COR-L47 (cell line): ENCODE data around the gene DIP2C.
"Not testable (repeated sequence)": the region's sequence is repeated elsewhere in the genome, so short reads cannot be mapped to it uniquely, and the experiment has no call there.

Experiments
- DNase-seq: peaks from one replicate; lab custom pipeline; 2025; lab: John Stamatoyannopoulos, UW

The DIP2C gene

DNA sequence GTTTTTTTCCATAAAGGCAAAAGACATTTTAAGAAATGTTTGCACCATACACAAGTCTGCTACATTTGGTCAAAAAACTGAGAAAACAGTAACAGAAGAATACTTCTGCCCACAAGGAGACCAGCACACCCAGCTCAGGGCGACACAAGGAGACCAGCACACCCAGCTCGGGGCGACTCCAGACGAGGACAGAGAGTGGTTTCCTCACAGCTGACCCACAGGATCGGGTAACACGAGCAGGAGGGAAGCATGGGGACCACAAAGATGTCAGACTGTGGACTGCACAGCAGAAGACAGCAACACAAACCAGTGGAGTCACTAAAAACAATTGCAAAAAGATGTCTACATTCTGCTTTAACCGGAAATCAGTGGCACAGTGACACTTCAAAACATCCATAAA lies 237.6 kb downstream of the DIP2C start:
- no peak for DNase-seq

DNA sequence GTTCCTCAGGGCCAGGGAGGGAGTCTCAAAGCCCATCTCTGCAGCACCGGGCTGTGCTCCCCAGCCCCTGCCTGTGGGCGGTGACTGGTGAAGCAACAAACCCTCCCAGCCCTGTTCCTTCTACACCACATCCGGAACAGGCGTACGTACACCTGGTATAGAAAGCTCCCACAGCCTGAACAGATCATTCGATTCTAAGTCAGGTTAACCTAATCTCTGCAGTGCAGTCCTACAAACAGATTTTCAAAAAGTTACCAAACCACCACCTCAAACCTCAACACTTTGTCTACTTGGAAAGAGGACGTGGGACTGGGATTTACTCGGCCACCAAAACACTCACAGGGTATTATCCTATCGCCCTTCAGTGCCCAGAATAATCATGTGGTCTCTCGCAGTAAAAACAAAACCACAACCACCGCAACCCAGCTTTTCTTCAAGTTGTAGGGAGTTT lies 238.4 kb downstream of the DIP2C start:
- no peak for DNase-seq

DNA sequence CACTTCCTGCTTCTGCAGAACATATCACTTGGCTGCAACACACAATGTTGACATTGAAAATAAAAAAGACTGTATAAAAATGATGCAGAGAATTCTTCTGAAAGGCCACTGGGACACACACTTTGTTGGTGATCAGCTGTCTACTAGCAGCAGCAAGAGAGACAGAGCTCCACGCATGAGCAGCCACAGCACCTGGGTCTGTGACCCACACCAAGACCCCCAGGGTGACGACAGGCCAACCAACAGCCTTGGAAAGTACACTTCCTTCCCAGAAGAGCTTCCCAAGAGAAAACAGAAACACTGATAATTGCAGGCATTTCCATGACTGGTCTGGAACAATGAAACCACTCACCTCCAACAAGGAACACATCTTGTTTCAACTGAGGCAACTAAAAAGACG lies 239.0 kb downstream of the DIP2C start:
- no peak for DNase-seq

DNA sequence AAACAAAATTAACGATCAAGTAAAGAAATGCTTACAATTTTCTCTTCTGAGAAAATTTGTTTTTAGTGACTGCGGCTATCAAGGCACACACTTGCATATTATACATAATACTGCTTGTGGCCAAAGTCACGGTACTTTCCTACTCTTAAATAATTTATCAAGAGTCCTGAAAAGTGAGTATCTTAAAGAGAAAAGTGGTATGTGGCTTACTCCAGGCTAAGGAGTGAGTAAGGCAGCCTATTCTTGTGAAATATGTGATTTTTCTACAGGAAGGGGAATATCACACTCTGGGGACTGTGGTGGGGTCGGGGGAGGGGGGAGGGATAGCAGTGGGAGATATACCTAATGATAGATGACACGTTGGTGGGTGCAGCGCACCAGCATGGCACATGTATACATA lies 240.1 kb downstream of the DIP2C start:
- not testable (repeated sequence) for DNase-seq

DNA sequence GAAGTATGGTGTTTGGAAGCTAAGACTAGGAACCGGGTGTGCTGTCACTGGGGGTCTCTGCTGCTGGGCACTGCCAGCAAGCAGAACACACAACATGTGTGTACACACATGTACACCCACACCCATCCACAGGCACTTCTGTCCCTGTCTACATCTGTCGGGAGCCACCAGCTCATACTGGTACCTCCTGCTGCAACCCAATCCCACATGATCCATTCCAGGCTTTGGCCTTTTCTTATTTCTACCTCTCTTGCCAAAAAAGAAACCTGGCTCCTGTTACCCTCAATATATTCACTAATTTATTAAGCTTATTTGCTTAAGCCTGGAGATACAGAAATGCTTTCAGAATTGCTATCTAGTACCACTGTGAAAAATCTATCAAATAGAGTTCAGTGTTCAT lies 246.0 kb downstream of the DIP2C start:
- no peak for DNase-seq

DNA sequence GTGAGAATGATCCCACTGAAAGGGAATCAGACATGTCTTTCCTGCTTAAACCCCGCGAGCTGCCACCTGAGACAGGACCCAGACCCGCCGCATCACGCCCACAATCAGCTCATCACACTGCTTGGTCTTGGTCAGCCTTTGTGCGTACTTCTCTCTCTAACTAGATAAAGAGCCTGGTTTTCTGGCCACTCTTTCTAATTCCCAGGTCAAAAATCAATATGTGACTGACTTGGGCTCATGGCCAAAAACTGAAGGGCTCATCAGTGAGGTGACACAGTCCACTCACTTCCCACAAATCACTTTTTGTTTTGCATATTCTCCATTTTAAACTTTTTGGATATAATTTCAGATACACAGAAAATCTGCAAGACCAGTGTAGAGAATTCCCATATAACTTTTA lies 247.3 kb downstream of the DIP2C start:
- DNase-seq = no peak

DNA sequence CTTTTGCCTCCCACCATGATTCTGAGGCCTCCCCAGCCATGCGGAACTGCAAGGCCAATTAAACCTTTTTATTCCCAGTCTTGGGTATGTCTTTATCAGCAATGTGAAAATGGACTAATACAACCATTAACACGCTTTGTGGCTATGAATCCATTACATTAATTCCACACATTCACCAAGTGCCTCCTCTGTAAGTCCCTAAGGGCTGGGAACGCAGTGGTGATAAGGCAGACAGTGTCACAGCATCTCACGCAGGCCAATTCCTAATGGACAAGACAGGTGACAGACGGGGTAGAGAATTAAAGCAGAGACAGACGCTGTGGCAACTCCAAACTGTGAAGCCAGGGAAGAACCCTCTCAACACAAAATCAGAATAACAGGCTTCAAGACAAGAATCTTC lies 247.8 kb downstream of the DIP2C start:
- no peak for DNase-seq

DNA sequence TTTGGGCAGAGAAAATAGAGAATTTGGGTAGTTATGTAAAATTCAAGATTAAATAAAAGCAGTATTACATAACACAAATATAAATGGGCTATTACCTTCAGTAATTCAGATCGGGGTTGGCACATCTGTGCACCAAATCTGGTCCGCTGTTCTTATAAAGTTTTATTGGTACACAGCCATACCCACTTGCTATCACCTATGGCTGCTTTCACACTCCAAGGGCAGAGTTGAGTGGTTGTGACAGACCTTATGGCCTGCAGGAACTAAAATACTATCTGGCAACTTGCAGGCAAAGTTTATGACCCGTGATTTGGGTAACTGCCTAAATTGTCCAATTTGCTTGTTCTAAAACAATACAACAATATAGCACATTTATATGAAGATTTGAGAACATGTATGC lies 249.3 kb downstream of the DIP2C start:
- no peak for DNase-seq

DNA sequence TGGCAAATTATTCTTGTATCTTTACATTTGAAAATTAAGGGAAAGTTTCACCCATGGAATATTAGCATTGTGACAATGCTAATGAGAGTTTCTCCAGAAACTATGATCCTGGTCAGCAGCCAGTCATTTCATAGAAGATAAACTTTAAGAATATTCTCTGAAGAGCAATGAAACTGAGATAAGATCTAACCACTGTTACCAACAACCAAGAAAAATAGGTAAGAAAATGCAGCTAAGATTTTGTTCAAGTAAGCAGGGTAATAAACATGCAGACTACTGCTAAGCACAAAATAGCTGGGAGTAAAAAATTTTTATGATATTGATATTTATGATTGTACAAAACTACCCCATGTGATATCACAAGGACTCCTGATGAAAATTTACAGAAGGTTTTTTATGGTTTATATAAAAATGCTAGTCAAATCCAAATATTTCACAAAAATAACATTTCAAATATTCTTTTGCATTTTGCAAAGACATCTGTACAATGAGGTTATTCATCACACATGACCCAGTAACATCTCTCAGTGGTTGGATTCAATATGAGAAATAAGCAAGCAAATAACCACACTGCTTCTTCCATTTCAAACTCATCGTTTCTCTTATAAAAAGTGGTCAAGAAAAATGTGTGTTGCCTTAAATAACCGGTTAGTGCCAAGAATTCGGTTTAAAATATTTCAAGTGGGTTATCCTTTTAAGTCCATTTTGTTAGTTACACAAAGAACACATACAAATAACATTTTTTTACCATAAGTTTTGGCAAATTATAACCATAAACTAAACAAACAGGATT lies 251.6 kb downstream of the DIP2C start:
- DNase-seq = no peak

DNA sequence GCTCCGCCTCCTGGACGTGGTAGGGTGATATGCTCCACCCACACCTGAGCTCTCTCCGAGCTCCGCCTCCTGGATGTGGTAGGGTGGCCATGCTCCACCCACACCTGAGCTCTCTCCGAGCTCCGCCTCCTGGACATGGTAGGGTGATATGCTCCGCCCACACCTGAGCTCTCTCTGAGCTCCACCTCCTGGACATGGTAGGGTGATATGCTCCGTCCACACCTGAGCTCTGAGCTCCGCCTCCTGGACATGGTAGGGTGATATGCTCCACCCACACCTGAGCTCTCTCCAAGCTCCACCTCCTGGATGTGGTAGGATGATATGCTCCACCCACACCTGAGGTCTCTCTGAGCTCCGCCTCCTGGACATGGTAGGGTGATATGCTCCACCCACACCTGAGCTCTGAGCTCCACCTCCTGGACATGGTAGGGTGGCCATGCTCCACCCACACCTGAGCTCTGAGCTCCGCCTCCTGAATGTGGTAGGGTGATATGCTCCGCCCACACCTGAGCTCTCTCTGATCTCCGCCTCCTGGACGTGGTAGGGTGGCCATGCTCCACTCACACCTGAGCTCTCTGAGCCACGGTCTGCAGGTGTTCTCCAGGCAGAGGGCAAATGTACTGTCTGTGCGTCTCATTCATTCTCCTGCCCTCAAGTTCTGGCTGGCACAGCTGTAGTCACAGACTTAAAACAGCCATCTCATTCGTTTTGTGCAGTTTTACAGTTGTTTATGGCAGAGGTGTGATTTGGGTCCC lies 252.4 kb downstream of the DIP2C start:
- DNase-seq = no peak

DNA sequence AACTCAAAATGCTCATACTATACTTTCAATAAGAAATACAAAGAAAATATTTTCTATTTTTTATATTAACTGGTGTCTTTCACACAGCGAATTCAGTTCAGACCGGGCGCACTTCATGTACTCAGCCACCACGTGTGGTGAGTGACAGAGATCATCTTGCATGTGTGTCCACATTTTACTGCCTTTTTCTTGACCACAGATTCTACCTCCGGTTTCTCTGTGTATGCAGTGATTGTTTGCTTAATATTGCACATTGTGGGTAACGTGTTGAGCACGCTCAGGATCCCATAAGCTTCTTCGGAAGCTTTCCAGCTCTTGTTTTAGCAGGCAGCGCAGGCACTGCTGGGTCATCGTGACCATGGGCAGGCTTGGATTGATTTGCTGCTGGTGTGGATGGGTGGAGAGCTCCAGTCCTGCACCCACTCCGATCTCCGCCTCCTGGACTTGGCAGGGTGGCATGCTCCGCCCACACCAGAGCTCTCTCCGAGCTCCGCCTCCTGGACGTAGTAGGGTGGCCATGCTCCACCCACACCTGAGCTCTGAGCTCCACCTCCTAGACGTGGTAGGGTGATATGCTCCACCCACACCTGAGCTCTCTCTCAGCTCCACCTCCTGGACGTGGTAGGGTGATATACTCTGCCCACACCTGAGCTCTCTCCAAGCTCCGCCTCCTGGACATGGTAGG lies 253.3 kb downstream of the DIP2C start:
- DNase-seq = no peak

DNA sequence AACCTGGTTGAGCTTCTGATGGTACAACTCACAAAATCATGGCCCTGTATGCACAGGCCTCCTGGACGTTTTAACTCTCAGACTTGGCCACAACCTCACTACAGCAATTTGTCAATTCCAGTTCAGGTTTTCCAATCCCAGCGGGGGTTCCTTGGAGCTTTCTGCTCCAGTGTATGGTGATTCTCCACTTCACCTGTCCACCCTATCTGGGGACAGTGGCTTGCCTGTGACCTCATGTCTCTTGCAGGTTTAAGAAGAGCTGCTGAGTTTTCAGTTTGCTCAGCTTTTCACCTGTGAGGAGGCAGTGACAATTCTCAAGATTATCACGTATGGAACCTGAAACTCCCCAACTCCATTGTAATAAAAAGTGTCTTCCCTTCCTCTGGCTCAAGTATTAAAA lies 254.1 kb downstream of the DIP2C start:
- no peak for DNase-seq

DNA sequence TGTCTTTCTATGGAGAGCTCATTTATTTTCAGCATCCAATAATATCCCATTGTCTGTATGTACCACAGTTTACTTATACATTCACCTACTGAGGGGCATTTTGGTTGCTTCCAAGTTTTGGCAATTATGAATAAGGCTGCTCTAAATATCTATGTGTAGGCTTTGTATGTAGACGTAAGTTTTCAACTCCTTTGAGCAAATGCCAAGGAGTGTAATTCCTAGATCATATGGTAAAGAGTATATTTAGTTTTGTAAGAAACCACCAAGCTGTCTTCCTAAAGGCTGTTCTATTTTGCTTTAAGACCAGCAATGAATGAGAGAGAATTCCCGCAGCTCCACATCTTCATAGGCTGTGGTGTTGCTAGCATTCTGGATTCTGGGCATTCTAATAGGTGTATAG lies 259.8 kb downstream of the DIP2C start:
- DNase-seq = no peak

DNA sequence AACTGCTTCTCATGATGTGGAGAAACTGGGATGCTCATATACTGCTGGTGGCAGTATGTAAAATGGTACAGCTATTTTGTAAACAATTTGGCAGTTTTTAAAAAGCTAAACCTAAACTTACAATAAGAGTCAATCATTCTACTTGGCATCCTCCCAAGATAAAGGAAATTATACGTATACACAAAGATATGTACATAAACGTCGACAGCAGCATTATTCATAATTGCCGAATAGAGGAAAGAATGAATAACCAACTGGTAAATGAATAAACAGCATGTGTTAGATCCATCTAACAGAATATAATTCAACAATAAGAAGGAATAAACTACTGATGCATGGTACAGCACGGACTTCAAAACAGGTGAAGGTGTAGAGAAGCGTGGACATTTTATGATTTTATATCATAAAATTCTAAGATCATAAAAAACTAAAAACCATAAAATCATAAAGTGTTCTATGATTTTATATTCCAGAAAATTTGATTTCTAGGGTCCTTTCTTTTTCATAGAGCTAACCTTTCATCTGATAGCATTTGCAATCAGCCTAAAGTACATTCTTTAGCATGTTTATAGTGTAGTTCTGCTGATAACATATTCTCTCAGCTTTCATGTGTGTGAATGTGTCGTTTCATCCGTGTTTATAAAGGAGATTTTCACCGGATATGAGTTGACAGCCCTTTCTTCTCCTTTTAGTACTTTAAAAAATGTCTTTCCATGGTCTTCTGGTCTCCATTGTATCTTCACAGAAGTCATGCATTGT lies 261.5 kb downstream of the DIP2C start:
- DNase-seq = peak; percentile 25

DNA sequence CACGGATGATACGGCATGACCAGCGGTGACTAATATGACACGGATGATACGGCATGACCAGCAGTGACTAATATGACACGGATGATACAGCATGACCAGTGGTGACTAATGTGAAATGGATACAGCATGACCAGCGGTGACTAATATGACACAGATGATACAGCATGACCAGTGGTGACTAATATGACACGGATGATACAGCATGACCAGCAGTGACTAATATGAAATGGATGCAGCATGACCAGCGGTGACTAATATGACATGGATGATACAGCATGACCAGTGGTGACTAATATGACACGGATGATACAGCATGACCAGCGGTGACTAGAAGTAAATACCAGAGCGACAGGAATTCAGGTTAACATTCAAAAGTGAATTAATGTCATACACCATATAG lies 264.1 kb downstream of the DIP2C start:
- DNase-seq = not testable (repeated sequence)

DNA sequence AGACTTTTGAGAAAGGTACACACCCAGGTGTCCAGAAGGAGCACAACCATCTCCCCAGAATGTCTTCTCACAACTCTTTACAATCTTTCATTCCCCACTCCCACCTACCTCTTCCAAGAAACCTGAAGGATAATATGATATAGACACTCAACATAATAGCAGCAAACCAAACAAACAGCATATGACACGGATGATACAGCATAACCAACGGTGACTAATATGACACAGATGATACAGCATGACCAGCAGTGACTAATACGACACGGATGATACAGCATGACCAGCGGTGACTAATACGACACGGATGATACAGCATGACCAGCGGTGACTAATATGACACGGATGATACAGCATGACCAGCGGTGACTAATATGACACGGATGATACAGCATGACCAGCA lies 264.7 kb downstream of the DIP2C start:
- not testable (repeated sequence) for DNase-seq

DNA sequence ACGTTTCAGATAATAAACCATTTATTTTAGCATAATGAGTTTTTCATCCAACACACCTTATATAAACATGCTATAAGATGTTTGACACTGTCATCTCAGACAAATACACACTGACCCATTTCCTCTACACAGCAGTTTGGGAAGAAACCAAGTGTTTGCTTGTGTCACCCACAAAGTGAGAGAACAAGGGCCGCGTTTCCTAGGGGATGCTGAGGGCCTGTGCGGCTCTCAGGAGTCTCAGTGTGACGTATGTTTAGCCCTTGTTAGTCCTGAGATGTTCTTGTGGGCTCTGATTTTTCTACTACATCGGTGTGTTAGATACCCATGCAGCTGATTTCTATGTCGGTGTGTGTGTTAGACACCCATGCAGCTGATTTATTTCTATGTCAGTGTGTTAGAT lies 266.3 kb downstream of the DIP2C start:
- no peak for DNase-seq

DNA sequence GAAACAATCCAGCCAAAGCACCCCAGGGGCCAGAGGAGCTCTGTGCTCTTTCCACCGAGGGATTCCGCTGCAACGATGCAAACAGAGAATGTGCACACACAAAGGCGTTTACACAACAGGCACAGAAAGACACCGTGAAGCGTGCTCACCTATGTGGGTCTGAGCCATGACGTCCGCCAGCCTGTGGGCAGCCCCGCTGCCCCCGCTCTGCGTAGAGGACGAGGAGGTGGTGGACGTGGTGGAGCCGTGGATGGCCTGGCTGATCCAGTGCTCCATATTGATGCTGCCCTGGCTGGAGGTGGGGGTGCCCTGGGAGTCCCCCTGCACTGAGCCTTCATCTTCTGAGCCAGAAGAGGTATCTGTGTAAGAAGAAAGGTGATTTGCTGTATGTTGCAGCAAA lies 266.8 kb downstream of the DIP2C start:
- no peak for DNase-seq

DNA sequence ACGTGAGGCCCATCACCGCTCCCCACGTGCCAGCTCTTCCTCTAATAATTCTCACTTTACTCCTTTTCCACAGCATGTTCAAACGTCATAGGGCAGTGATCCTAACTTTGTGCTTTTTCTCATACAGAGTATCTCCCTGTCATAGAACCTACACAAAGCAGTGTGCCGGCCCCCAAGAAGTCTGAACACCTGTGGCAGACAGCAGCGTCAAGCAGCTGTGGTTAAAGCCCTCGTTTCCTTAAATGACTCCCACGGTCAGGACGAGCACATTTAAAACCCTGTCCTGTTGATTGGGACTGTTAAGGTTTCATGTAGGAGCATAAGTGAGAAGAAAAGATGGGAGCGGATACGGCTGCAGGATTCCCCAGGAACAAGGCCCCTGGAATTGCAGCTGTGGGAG lies 267.2 kb downstream of the DIP2C start:
- DNase-seq = no peak

DNA sequence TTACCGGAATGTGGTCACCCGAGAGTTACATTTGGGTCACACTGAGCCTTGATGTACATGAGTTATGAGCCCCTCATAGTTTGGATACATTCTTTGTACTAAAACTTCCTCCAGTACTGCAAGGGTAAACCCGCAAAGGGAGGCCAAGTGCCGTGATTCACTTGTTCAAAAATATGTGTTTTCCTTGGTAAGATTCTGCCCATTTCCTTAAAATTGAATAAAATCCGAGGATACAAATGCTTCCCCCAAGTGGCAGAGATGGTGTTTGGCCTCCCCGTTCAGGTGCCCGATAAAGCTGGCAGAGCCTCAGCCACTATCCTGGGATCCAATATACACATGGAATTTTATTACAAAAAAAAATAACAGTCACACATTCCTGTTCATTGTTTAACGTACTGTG lies 268.3 kb downstream of the DIP2C start:
- no peak for DNase-seq

DNA sequence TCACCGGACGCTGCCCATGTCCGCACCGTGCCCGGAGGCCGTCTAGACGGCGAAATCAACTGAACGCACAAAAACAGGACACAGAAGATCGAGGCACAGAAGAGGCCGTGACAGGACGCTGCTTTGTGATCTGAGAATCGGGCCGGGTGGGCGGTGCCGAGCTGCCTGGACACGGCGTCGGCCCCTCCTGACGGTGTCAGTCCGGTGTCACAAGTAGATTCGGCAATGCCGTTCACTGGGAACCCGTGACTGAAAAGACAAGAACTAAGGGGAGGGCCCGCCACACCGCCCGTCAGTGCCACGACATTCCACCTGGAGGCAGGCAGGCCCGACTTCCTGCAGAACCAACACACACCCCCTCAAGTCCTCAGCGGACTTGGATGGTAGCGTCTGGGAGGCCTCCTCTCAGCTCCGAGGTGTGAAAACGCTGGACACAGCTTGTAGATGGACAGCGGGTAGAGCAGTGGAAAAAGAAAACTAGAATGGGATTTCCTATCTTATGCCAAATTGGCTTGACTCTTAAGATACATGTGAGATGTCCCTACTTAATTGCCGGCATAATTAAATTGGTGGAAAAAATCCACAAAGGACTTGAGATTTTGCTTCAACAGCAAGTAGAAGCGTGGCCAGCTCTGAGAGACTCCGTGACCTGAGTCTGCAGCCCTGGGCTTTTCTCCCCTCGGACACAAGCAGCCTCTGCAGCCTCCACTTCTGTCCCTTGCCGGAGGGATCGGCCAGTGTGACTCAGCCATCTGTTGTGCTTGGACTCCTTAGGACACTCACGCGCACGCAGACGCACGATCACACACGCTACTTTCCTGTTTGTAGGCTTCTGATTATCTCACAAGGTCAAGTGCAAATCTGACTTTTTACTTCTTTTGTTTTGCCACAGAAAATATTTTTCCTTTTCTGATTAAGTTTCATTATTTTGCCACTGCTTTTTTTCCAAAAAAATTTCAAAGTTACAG lies 269.0 kb downstream of the DIP2C start:
- DNase-seq = no peak
